Astrocyte of the hippocampus (primary cell): ENCODE data around the gene PARL.

Experiments used
- DNase-seq: peaks from one replicate; pipeline ENCODE4 v3.0.0; 2011; ENCODE audit warnings: low read depth, low spot score

The PARL gene, protein sequence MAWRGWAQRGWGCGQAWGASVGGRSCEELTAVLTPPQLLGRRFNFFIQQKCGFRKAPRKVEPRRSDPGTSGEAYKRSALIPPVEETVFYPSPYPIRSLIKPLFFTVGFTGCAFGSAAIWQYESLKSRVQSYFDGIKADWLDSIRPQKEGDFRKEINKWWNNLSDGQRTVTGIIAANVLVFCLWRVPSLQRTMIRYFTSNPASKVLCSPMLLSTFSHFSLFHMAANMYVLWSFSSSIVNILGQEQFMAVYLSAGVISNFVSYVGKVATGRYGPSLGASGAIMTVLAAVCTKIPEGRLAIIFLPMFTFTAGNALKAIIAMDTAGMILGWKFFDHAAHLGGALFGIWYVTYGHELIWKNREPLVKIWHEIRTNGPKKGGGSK

GRCh38 chr3:183884427-183885296 is at the start of gene PARL:
Gene PARL (minus strand): TSS chr3:183884880. CDS start chr3:183884846, 34 bp downstream.
- peak; percentile 97 for DNase-seq

DNA sequence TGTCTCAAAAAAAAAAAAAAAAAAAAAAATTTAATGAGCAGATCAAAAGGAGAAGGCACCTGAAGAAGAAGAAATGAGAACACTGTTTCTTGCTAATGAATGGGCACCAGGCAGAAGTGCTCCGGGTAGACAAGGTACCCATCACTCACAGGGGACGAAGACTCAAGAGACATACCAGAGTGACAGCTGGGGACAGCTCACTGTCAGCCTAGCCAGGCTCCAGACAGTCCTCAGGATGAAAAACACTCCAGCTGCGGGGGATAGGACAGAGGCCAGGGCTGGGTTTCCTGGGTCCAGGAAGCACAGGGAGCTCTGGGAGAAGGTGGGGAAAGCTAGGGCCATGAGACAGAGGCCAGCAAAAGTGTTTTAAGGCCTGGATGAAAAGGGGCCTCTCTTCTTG is 48.5 kb upstream of the PARL start:
- no peak for DNase-seq

DNA sequence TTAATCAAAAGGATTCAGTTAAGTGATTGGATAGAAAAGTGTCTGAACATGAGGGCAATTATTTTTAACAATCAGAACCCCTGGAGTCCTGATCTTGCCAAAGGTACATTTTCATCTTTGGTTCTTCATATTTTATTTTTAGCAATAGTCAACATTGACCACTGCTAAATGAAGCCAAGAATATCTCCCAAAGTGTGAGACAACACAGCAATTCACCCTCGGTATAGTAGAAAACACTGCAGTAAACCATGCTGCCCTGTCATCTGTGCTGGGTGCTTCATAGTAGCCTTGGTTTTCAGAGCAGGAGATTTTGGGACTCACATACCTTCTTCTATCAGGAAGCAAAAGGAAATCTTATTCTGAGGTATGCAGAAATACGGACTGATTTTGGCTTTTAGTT is 47.2 kb upstream of the PARL start:
- no peak for DNase-seq

DNA sequence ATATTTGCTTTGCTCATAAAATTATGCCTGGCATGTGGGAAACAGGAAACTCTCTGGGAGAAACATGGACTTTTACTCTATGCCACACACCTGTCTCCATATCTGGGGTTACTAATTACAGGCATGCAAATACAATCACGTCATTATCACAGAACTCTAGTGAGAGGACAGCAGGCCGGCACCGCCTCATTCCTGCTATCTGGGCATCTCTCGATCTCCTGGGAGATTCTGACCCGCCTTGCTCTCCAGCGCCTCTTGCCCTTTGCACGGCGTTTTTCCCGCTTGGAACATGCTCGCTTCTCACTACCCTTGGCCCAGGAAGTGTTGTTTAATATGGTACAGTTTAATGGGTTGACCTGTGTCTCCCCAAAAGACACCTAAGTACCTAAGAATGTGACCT is 45.4 kb upstream of the PARL start:
- no peak for DNase-seq

- DNase-seq, result no peak
Observed at GRCh38 chr3:183927059-183927458, 42.4 kb upstream of the PARL start.

- peak; percentile 41 for DNase-seq
Observed at GRCh38 chr3:183924956-183925355, 40.3 kb upstream of the PARL start.

DNA sequence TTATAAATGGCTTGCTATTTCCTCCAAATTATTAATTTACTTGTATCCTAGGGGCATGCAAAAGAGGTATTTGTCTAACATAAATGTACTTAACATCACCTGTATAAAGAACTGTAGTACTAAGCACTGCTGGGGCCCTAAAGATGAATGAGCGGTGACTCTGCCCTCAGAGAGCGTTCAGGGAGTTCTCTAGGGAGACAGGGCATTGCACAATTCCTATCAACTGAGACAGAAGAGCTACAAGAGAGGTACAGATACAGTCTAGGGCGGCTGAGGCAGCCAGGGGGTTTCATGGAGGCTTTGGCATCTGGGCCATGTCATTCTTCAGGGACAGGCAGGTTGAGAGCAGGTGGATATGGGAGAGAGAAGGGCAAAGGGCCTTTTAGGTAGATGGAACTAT is 39.9 kb upstream of the PARL start:
- no peak for DNase-seq

DNA sequence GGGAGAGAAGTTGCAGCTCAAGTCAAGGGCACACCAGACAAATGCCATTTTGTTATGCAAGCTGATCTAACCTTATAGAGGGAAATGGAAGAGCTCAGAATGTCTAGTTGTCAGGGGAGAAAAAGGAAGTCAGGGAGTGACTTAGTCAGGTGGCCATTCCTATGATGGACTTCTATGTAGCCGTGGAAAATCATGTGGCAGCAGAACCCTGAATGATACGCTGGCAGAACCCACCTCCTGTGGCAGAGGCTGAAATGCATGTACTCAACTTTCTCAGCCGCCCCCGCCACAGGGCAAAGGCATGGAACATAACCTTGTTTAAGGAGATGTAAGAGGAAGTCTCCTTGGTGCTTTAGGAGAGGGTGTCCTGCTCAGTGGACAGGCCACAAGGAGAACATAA is 37.7 kb upstream of the PARL start:
- no peak for DNase-seq

GRCh38 chr3:183921096-183921495 is 36.4 kb upstream of the PARL start:
- DNase-seq, result no peak

DNA sequence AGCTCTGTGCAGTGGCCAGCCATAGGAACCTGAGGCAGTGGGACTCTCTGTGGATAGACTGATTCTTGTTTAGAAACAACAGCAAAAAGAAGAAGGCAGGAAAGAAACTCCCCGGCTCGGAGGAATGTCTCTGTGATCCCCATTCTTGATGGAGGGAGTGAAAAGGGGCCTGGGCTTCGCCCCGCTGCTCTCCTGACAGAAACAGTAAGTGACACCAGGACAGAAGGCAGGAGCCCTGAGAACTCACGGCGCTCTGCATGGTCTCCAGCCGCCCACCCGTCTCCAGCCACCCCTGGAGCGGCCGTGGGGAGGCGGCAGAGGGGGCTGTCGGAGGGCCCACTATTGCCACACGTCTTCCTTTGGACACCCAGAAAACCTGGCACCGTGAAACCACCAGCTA is 35.7 kb upstream of the PARL start:
- DNase-seq, result no peak

DNA sequence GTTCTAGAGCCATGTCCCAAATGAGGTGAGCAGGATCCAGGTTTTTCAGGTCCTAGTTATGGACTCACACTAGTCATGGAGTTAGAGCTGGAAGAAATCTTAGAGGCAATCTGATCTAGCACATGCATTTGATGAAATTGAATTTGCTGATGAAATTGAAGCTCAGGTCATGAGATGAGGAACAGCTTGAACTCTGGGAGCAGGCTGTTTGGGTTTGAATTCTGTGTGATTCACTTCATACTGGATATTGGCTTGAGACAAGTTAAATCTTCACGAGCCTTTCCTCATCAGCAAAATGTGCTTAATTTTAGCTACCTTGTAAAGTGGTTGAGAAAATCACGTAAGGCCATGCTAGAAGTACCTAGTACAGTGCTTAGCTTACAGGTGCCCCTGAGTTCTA is 33.5 kb upstream of the PARL start:
- no peak for DNase-seq

- no peak for DNase-seq
Observed at GRCh38 chr3:183917776-183918175, 33.1 kb upstream of the PARL start.

GRCh38 chr3:183914856-183915255 is 30.2 kb upstream of the PARL start:
- no peak for DNase-seq

GRCh38 chr3:183913580-183913920 is 28.9 kb upstream of the PARL start:
- DNase-seq, result no peak

DNA sequence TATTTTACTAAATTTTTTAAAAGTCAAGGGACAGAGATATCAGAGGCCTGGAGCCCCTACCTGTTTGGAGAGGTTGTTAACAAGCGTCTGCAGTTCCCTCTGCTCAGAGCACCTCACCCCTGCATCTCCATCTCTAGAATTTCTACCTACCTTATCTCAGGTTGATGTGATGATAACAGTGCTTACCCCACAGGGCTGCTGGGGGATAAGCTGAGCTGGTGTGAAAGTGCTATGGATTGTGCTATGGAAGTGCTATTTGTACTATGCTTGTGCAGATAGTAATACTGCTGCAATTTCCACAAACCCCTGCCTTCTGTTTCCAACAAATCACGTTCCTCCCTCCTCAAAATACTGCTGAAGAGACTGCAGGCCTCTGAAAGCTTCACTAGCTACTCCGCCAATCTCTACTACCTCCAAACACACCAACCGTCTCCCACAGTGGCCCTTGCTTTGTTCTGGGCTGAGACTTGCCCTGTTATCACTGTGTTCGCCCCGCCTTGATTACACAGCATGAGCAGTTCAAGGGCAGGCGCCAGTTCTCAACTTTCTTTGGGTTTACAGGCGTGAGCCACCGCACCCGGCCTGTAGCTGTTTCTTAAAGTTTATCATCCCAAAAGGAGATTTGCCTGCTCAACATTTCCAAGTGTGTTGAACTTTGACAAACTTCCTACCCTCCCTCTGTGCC is 28.4 kb upstream of the PARL start:
- DNase-seq, result no peak

GRCh38 chr3:183911763-183912506 is 27.3 kb upstream of the PARL start:
- no peak for DNase-seq

GRCh38 chr3:183911087-183911486 is 26.4 kb upstream of the PARL start:
- no peak for DNase-seq

GRCh38 chr3:183909030-183909600 is 24.4 kb upstream of the PARL start:
- DNase-seq, result no peak

GRCh38 chr3:183907911-183908331 is 23.2 kb upstream of the PARL start:
- no peak for DNase-seq

DNA sequence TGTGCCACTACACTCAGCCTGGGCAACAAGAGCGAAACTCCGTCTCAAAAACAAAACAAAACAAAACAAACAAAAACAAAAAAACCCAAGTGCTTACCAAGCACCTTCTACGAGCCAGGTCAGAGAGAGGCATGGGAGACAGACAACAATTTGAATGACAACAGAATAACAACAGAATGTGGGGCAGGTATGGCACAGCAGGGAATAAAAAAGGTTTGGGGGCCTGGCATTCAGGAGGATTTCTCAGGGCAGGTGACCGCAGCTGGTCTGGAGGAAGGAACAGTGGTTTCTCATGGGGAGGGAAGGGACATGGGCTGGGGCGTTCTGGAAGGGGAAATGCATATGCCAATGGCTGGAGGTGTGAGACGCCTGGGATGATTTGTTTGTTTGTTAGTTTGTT is 22.5 kb upstream of the PARL start:
- no peak for DNase-seq

DNA sequence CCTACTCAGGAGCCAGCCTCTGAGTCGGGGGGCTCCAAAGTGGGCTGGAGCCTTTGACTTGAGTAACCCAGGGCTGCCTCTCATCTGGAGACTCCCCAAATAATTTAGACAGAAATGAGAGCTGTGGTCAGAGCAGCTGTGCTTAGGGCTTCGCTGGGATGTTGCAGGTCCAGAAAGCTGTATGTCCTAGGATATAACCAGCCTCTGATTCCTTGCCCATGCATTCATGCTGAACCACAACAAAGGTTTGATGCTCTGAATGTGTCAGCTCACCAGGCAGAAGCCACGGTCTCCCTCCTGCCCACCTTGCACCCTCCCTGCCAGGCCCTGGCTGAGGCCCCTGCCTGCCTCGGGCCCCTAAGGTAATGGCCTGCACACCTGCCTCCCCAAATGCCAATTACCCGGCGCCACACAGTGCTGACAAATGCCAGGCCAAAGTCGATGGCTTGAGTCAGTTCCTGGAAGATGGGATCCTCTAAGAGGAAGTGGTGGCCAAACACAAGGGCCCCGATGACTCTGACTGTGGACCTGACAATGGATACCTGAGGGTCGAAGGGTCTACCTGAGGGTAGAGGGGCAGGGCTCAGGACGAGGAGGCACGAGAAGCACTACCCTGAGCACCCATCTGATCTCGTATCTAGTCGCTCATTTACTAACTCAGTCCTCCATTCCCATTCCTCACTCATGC is 21.7 kb upstream of the PARL start:
- DNase-seq, result no peak
